Measurements from ENCODE around the gene CSRP2.

DNA sequence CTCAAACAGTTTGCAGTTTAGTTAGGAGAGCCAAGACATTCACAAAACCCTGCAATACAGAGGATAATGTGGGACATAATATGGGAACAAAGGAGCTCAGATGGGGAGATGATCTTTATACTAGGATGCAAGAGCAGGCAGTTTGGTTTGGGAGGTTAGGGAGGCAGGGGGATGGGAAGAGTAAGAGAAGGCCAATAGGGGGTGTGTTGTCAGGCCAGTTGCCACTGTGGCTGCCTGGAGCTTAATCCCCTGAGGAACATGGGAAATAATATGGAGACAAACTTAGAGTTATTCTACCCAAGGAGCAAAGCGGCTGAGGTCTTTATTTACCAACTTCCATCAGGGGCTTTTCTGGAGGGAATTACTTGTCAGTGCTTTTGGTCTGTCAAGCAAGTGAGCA is 10.0 kb upstream of the CSRP2 start:
- TF ChIP-seq, protein P1, sequence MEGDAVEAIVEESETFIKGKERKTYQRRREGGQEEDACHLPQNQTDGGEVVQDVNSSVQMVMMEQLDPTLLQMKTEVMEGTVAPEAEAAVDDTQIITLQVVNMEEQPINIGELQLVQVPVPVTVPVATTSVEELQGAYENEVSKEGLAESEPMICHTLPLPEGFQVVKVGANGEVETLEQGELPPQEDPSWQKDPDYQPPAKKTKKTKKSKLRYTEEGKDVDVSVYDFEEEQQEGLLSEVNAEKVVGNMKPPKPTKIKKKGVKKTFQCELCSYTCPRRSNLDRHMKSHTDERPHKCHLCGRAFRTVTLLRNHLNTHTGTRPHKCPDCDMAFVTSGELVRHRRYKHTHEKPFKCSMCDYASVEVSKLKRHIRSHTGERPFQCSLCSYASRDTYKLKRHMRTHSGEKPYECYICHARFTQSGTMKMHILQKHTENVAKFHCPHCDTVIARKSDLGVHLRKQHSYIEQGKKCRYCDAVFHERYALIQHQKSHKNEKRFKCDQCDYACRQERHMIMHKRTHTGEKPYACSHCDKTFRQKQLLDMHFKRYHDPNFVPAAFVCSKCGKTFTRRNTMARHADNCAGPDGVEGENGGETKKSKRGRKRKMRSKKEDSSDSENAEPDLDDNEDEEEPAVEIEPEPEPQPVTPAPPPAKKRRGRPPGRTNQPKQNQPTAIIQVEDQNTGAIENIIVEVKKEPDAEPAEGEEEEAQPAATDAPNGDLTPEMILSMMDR (IDR thresholded peaks at IDR 0.05), result no peak
- no peak for TF ChIP-seq POLR2A (IDR thresholded peaks at IDR 0.05)

Measured in body of pancreas (tissue), 4 donors.